Stimulated activated CD4-positive, alpha-beta T cell treated with anti-CD3 and anti-CD28 coated beads, Interleukin-15, amount 100 ng/mL, for 24 hours (primary cell): ENCODE results near the gene PCNX4.

Source experiments
- DNase-seq: peaks from one replicate; pipeline ENCODE4 v3.0.0-alpha.2; 2020

The PCNX4 gene

GRCh38 chr14:60178164-60178563, 86.4 kb downstream of the PCNX4 start:
- DNase-seq: no peak

GRCh38 chr14:60178820-60179219, 87.1 kb downstream of the PCNX4 start:
- DNase-seq: no peak

GRCh38 chr14:60179431-60179869, 87.7 kb downstream of the PCNX4 start:
- DNase-seq: no peak

GRCh38 chr14:60183138-60183537, 91.4 kb downstream of the PCNX4 start:
- no peak for DNase-seq

- DNase-seq: no peak
Observed at GRCh38 chr14:60183741-60184140, 92.0 kb downstream of the PCNX4 start.

GRCh38 chr14:60184146-60184904, 92.6 kb downstream of the PCNX4 start:
- no peak for DNase-seq

GRCh38 chr14:60184905-60185555, 93.3 kb downstream of the PCNX4 start:
- no peak for DNase-seq

GRCh38 chr14:60188115-60188514, 96.4 kb downstream of the PCNX4 start:
- DNase-seq: no peak

GRCh38 chr14:60188696-60189095, 97.0 kb downstream of the PCNX4 start:
- DNase-seq: no peak

GRCh38 chr14:60189923-60190840, 98.5 kb downstream of the PCNX4 start:
- DNase-seq: no peak

GRCh38 chr14:60195179-60195810, 103.6 kb downstream of the PCNX4 start:
- no peak for DNase-seq

GRCh38 chr14:60196291-60196690, 104.6 kb downstream of the PCNX4 start:
- no peak for DNase-seq

- no peak for DNase-seq
Observed at GRCh38 chr14:60197629-60198303, 106.0 kb downstream of the PCNX4 start.

GRCh38 chr14:60199321-60199720, 107.6 kb downstream of the PCNX4 start:
- no peak for DNase-seq

- DNase-seq: no peak
Observed at GRCh38 chr14:60204104-60204842, 112.5 kb downstream of the PCNX4 start.

- DNase-seq: no peak
Observed at GRCh38 chr14:60204843-60205774, 113.4 kb downstream of the PCNX4 start.

GRCh38 chr14:60206249-60206670, 114.5 kb downstream of the PCNX4 start:
- DNase-seq: no peak

GRCh38 chr14:60206837-60207533, 115.3 kb downstream of the PCNX4 start:
- no peak for DNase-seq

GRCh38 chr14:60210703-60211102, 119.0 kb downstream of the PCNX4 start:
- DNase-seq: no peak

GRCh38 chr14:60211153-60211552, 119.4 kb downstream of the PCNX4 start:
- DNase-seq: no peak
